Measurements from ENCODE around the gene SLIT3.

SLIT3 gene

DNA sequence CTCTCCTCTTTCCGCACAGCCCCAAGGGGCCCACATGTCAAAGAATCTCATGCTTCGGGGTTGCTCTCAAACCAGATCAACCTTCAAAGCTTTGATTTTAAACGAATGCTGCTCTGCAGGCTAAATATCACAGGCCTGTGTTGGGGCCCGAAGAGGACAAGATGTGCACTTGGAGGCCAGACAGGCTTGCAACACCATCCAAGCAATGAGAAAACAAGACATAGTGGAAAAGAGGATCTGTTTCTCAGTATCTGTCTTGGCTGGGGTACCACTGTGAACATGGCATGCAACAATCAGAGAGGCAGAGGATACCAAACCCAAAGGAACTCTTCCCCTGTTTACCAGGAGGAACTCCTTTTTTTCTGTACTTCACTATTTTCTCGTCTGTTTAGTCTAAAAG, 321.8 kb downstream of the SLIT3 start (continued):
- TF ChIP-seq ZFP3 (CRISPR knock-in tag; IDR thresholded peaks at IDR 0.05): no peak

DNA sequence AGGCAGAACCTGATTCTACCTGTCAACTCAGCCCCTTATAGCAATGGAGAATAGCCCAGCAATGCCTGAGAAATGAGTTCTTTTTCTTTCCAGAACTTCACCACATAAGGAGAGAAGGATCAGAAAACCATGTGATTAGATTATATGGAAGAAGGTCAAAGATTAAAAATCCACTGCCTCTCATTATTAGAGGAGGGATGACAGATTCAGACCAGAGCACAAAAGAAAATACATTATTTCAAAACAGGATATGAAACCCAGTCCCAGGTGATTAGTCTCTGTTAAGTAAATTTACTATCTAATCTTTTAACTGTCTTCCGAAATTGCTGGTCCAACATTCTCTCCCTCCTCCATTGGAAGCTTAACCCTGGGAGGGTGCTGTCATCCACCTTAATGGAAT, 322.4 kb downstream of the SLIT3 start:
- TF ChIP-seq SNAI2 (CRISPR knock-in tag; IDR thresholded peaks at IDR 0.05): no peak
- no peak; the same call in 1 of the 2 replicates for TF ChIP-seq ZC3H10 (CRISPR knock-in tag; IDR thresholded peaks at IDR 0.05)
- peak; percentile 94 for TF ChIP-seq ISL1 (CRISPR knock-in tag; IDR thresholded peaks at IDR 0.05)
- TF ChIP-seq OSR1 (CRISPR knock-in tag; IDR thresholded peaks at IDR 0.05): no peak
- TF ChIP-seq CSRNP3 (CRISPR knock-in tag; IDR thresholded peaks at IDR 0.05): peak; percentile 71; the same call in 1 of the 2 replicates
- peak; percentile 88; the same call in 1 of the 2 replicates for TF ChIP-seq RARB (CRISPR knock-in tag; IDR thresholded peaks at IDR 0.05)
- TF ChIP-seq ZFP3 (CRISPR knock-in tag; IDR thresholded peaks at IDR 0.05): no peak
- TF ChIP-seq ZFP30 (CRISPR knock-in tag; IDR thresholded peaks at IDR 0.05): no peak
- no peak for TF ChIP-seq CSDC2 (CRISPR knock-in tag; IDR thresholded peaks at IDR 0.05)
- TF ChIP-seq ZNF8 (CRISPR knock-in tag; IDR thresholded peaks at IDR 0.05): no peak
- peak; percentile 89; the same call in 1 of the 2 replicates for TF ChIP-seq TOX (CRISPR knock-in tag; IDR thresholded peaks at IDR 0.05; ENCODE audit: borderline replicate concordance)
- TF ChIP-seq GLIS3 (CRISPR knock-in tag; IDR thresholded peaks at IDR 0.05): no peak
- no peak for TF ChIP-seq ESRRG (CRISPR knock-in tag; IDR thresholded peaks at IDR 0.05)
- no peak for TF ChIP-seq POU6F1 (CRISPR knock-in tag; IDR thresholded peaks at IDR 0.05; ENCODE audit: borderline replicate concordance, low read depth)
- TF ChIP-seq, protein P1, sequence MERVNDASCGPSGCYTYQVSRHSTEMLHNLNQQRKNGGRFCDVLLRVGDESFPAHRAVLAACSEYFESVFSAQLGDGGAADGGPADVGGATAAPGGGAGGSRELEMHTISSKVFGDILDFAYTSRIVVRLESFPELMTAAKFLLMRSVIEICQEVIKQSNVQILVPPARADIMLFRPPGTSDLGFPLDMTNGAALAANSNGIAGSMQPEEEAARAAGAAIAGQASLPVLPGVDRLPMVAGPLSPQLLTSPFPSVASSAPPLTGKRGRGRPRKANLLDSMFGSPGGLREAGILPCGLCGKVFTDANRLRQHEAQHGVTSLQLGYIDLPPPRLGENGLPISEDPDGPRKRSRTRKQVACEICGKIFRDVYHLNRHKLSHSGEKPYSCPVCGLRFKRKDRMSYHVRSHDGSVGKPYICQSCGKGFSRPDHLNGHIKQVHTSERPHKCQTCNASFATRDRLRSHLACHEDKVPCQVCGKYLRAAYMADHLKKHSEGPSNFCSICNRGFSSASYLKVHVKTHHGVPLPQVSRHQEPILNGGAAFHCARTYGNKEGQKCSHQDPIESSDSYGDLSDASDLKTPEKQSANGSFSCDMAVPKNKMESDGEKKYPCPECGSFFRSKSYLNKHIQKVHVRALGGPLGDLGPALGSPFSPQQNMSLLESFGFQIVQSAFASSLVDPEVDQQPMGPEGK (CRISPR knock-in tag; IDR thresholded peaks at IDR 0.05; ENCODE audit: borderline replicate concordance): peak; percentile 51; the same call in 1 of the 2 replicates
- no peak for TF ChIP-seq ZNF70 (CRISPR knock-in tag; IDR thresholded peaks at IDR 0.05)
- TF ChIP-seq TCF4 (CRISPR knock-in tag; IDR thresholded peaks at IDR 0.05; ENCODE audit: borderline replicate concordance): peak; percentile 54; the same call in 1 of the 2 replicates
- TF ChIP-seq ZNF565 (CRISPR knock-in tag; conservative IDR thresholded peaks at IDR 0.05; ENCODE audit: low read depth): no peak
- TF ChIP-seq ARNTL (CRISPR knock-in tag; IDR thresholded peaks at IDR 0.05; ENCODE audit: borderline replicate concordance, low read depth): no peak
- no peak for TF ChIP-seq PPARA (CRISPR knock-in tag; IDR thresholded peaks at IDR 0.05; ENCODE audit: borderline replicate concordance)
- TF ChIP-seq CREB5 (CRISPR knock-in tag; IDR thresholded peaks at IDR 0.05; ENCODE audit: low read depth): peak; percentile 21; the same call in 1 of the 2 replicates
- TF ChIP-seq, protein P2, sequence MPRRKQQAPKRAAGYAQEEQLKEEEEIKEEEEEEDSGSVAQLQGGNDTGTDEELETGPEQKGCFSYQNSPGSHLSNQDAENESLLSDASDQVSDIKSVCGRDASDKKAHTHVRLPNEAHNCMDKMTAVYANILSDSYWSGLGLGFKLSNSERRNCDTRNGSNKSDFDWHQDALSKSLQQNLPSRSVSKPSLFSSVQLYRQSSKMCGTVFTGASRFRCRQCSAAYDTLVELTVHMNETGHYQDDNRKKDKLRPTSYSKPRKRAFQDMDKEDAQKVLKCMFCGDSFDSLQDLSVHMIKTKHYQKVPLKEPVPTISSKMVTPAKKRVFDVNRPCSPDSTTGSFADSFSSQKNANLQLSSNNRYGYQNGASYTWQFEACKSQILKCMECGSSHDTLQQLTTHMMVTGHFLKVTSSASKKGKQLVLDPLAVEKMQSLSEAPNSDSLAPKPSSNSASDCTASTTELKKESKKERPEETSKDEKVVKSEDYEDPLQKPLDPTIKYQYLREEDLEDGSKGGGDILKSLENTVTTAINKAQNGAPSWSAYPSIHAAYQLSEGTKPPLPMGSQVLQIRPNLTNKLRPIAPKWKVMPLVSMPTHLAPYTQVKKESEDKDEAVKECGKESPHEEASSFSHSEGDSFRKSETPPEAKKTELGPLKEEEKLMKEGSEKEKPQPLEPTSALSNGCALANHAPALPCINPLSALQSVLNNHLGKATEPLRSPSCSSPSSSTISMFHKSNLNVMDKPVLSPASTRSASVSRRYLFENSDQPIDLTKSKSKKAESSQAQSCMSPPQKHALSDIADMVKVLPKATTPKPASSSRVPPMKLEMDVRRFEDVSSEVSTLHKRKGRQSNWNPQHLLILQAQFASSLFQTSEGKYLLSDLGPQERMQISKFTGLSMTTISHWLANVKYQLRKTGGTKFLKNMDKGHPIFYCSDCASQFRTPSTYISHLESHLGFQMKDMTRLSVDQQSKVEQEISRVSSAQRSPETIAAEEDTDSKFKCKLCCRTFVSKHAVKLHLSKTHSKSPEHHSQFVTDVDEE (CRISPR knock-in tag; IDR thresholded peaks at IDR 0.05): peak; percentile 38; the same call in 1 of the 2 replicates
- TF ChIP-seq BACH2 (CRISPR knock-in tag; IDR thresholded peaks at IDR 0.05; ENCODE audit: borderline replicate concordance): no peak
- peak; percentile 54 for ATAC-seq

DNA sequence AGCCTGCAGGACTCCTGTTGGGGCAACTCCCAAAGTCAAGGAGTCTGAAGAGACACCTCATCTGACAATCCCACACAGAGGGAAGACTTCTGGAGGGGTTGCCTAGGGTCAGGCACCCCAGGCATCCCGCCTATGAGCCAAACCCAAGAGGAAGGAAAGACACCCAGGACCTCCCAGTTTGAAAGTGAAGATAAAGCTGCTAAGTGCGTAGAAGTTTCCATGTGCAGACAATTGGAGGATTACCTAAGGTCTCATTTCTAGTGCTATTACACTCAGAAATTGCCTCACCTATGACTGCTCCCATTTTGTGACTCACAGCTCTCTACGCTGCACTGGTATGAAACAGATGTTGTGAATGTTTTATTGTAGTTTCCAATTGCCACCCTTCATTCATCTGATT, 322.9 kb downstream of the SLIT3 start:
- ATAC-seq: peak; percentile 54
- TF ChIP-seq, protein P2 (CRISPR knock-in tag; IDR thresholded peaks at IDR 0.05): no peak
- 0 out of 2 replicates have a peak, but pooled peaks have one; percentile 29 for TF ChIP-seq ZFP3 (CRISPR knock-in tag; IDR thresholded peaks at IDR 0.05)

Data from SK-N-SH treated with all-trans-retinoic acid at 6 μM for 48 hours (cell line).